HL-60/S4 treated with retinoic acid at 250 ng/mL for 4 days and 3 days (cell line): ENCODE results near the gene TRDMT1.

Source experiments
- in situ Hi-C: fragments of 300-500 bp; cut with MboI; formaldehyde crosslinking; loops from 2 replicates; pipeline ENCODE4 v1.7.0; 2022; ENCODE audit warnings: low sequenced_read_pairs

TRDMT1 gene

GRCh38 chr10:17109475-17110207, 91.8 kb downstream of the TRDMT1 start:
- in situ Hi-C loops = no loop called here

GRCh38 chr10:17109046-17109445, 92.4 kb downstream of the TRDMT1 start:
- in situ Hi-C loops = no loop called here

GRCh38 chr10:17106991-17107390, 94.5 kb downstream of the TRDMT1 start:
- in situ Hi-C loops = no loop called here

- in situ Hi-C loops = no loop called here
Observed at GRCh38 chr10:17101910-17102266, 99.6 kb downstream of the TRDMT1 start.

- in situ Hi-C loops = no loop called here
Observed at GRCh38 chr10:17101257-17101909, 100.1 kb downstream of the TRDMT1 start.

- in situ Hi-C loops = no loop called here
Observed at GRCh38 chr10:17100586-17100985, 100.9 kb downstream of the TRDMT1 start.

GRCh38 chr10:17098012-17098411, 103.5 kb downstream of the TRDMT1 start:
- in situ Hi-C loops = no loop called here
